T-helper 2 cell treated with Interferon-gamma antibody and Interleukin-4, amounts not matched to agents 100 ng/mL and 5 ng/mL, for 36 hours (primary cell): ENCODE measurements around the gene MEGF11. TPM values are rescaled to one million over a fixed set of nuclear protein-coding genes. Genes with fewer than 3 reads are reported as not detected.

Experiments used
- intact Hi-C: fragments of 100-400 bp; cut with micrococcal nuclease; formaldehyde crosslinking; loops from one replicate; pipeline ENCODE4 v1.15.1; 2023
- total RNA-seq: library from RNA; stranded (reverse); gene quantifications from 2 replicates; pipeline ENCODE4 v1.2.3, GENCODE V29; 2022

The MEGF11 gene
- total RNA-seq, 1 donor from 2014 or later: 0.23 TPM

GRCh38 chr15:65925338-65925737 lies 328.2 kb downstream of the MEGF11 start:
- intact Hi-C loops: no loop called here

GRCh38 chr15:65924004-65924403 lies 329.5 kb downstream of the MEGF11 start:
- intact Hi-C loops: no loop called here

GRCh38 chr15:65923264-65923663 lies 330.3 kb downstream of the MEGF11 start:
- intact Hi-C loops: no loop called here

GRCh38 chr15:65922621-65923020 lies 330.9 kb downstream of the MEGF11 start:
- intact Hi-C loops: no loop called here

DNA sequence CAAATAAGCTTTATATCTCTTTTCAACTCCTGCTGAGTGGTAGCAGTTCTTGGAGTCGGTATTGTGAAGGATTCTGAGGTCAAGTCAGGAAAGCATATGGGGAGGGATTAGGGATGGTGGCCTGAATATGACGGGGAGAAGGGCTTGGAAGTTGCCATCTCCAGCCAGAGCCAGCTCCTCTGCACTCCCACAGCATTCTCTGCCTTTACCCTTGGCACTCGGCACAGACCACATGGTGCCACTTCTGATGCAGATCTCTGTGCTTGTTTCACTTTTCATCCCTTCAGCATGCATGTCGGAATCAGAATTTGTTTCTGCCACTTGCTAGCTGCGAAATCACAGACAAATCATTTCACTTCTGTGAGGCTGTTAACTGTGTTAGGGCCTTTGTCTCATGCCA lies 331.8 kb downstream of the MEGF11 start:
- intact Hi-C loops: no loop called here

GRCh38 chr15:65920825-65921309 lies 332.7 kb downstream of the MEGF11 start:
- intact Hi-C loops: no loop called here

- intact Hi-C loops: no loop called here
Measured at GRCh38 chr15:65920121-65920520, 333.4 kb downstream of the MEGF11 start.

DNA sequence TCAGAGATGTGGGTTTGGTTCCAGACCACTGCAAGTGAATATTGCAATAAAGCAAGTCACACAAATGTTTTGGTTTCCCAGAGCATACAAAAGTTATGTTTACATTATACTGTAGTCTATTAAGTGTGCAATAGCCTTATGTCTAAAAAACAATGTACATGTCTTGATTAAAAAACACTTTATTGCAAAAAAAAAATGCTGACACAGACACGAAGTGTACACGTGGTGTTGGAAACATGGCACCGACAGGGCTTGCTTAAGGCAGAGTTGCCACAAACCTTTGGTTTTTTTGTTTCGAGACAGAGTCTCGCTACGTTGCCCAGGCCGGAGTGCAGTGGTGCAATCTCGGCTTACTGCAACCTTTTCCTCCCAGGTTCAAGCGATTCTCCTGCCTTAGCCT lies 334.2 kb downstream of the MEGF11 start:
- intact Hi-C loops: no loop called here

DNA sequence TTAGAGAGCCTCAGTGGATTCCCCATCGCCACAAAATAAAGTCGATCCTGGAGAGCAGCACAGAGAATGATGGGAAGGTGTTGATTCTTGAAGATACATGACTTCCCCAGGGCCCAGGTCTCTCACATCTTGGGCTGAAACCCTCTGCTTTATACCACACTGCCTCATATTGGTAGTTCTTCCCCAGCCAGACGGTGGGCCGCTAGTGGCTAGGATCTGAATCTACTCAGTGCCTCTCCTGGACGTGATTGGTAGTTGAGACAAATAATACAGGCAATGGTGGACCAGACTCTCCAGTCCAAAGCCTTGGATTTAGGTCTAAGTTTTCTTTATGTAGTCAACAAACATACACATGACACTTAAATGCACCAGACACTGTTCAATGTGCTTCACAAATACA lies 334.6 kb downstream of the MEGF11 start:
- intact Hi-C loops: no loop called here

- intact Hi-C loops: no loop called here
Measured at GRCh38 chr15:65918357-65918920, 335.1 kb downstream of the MEGF11 start.

GRCh38 chr15:65917936-65918335 lies 335.6 kb downstream of the MEGF11 start:
- intact Hi-C loops: no loop called here

DNA sequence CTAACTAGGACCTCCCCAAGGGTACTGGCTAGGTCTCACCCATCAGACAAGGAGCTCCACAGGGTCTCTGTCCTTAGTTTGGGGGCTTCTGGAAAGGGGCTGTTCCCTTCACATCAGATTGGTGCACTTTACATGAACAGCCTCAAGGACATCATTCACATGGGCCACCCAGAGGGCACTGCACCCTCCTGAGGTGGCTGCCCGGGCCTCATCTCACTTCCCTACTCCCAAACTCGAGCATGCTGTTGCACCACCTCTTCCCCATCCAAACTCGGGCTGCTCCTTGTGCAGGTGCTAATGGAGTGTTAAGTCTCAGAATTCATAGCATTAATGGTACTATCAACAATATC lies 336.2 kb downstream of the MEGF11 start:
- intact Hi-C loops: no loop called here

- intact Hi-C loops: no loop called here
Measured at GRCh38 chr15:65916664-65917406, 336.7 kb downstream of the MEGF11 start.

- intact Hi-C loops: no loop called here
Measured at GRCh38 chr15:65916041-65916663, 337.4 kb downstream of the MEGF11 start.

DNA sequence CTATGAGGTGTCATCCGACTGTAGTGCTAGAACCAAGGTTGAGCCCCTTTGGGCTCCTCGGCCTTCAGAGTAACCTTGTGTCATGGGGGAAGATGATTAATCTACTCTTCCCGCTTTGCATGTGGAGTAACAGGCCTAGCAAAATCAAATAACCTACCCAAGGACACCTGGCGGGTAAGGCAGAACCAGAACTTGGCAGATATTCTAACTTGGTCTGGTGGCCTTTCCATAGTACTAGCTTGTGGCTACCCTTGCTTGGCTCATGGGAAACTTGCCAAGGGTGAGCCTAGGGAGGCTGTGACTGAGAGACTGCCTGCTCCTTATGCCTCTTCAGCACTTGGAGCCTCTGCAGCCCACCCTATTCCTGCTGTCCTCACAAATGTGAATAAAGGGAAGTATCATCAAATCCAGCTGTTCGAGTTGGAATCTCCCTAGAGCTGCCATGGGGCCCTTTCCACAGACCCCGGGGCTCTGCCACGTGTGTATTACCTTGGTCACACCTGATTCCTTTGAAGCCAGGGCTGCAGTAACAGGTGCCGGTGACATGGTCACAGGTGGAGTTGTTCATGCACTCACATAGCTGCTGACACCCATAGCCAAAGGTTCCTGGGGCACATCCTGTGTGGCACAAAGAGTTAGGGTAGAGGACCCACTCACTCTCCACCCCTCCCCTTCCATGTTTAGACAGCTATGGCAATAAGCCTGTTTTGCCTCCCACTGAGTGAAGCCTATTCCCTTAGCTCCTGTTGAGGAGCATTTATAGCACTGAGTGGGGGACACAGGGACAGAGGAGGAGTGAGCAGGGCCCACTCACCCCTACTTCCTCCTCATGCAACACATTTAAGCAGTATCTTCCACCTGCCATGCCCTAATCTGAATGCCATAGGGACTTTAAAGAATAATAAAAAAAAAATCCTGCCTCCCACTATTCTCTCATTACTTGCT lies 338.3 kb downstream of the MEGF11 start:
- intact Hi-C loops: no loop called here

GRCh38 chr15:65914386-65914785 lies 339.2 kb downstream of the MEGF11 start:
- intact Hi-C loops: no loop called here

DNA sequence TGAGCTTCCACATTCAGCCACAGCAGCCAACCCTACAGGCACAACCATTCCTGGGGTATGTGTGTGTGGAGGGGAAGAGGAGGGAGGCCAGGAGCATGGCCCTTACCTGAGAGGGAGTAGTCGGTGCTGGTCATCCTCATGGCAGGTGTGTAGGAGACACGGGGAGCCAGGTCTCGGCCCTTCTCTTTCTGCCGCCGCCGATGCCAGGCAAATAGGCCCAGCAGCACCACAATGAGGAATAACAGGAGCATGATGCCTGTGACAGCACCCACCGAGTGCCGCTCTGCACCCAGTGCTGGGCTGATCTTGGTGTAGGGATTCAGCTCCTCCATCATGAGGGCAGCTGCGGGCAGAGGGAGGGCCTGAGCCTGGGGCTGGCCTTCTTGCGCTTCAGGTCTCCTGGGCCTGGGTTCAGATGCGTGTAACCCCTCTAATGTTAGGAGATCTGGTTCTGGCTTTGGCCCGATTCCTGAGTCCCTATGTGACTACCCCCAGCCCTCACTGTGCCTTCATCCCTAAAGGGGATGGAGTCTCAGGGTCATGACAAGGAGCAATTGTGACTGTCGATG lies 339.8 kb downstream of the MEGF11 start:
- intact Hi-C loops: no loop called here

GRCh38 chr15:65912235-65912634 lies 341.3 kb downstream of the MEGF11 start:
- intact Hi-C loops: no loop called here

DNA sequence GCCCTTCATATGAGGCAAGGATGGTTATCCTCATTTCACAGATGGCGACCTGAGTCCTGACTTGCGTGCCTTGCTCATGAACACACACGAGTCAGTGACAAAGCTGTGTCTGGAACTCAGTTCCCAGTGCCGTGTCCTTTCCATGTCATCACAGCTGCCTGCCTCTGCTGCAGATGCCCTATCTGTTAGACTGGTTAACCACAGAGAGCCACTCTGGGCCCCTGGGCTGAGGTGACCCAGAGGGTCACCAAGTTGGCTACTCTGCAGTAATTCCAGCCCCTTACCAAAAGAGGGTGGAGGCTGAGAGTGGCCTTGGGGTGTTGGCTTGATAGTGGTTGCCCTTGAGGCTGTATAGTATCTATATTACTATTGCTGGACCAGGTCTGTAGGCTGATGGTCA lies 343.2 kb downstream of the MEGF11 start:
- intact Hi-C loops: no loop called here

- intact Hi-C loops: no loop called here
Measured at GRCh38 chr15:65909831-65910230, 343.7 kb downstream of the MEGF11 start.

DNA sequence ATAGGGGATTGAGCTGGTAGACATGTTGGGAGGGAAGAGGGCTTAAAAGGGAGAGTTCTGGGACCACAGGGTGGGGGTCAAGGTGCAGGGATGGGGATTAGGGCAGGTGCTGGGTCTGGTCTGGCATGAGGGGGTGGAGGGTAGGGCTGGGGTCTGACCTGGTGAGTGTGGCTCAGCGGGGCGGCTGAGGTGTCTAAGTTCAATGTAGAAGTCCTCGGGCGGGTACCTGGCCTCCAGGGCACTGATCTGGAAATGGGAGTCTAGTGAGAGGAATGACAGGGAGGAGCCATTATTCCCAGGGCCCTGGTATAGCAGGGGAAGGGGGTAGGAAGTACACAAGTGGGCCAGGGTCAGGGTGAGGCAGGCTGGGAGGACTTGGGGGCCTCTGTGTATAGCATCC lies 344.7 kb downstream of the MEGF11 start:
- intact Hi-C loops: no loop called here
